WTC11 (cell line): ENCODE measurements around the gene IGFBP4.

Source experiments
- CREB1 ChIP-seq: sonication (generic); formaldehyde crosslinking; IDR thresholded peaks from 2 replicates; pipeline ENCODE4 v1.8.0; 2023; ENCODE audit warnings: mild to moderate bottlenecking, missing genetic modification reagents
- FOXP4 ChIP-seq: sonication (generic); formaldehyde crosslinking; IDR thresholded peaks from 2 replicates; pipeline ENCODE4 v1.8.0; 2022; ENCODE audit warnings: mild to moderate bottlenecking, missing genetic modification reagents
- PRDM15 ChIP-seq: sonication (generic); formaldehyde crosslinking; IDR thresholded peaks from 2 replicates; pipeline ENCODE4 v1.8.0; 2022; ENCODE audit warnings: missing genetic modification reagents
- PREB ChIP-seq: sonication (generic); formaldehyde crosslinking; IDR thresholded peaks from 2 replicates; pipeline ENCODE4 v1.8.1; 2022; ENCODE audit warnings: mild to moderate bottlenecking, missing genetic modification reagents, moderate library complexity, borderline replicate concordance
- RELA ChIP-seq: sonication (generic); formaldehyde crosslinking; IDR thresholded peaks from 2 replicates; pipeline ENCODE4 v1.8.1; 2022; ENCODE audit warnings: missing genetic modification reagents, mild to moderate bottlenecking, borderline replicate concordance
- TF ChIP-seq, protein P1 (sequence below): sonication (generic); formaldehyde crosslinking; IDR thresholded peaks from 2 replicates; pipeline ENCODE4 v1.8.1; 2023; ENCODE audit warnings: mild to moderate bottlenecking, missing genetic modification reagents, moderate library complexity
- TF ChIP-seq, protein P2 (sequence below): fragments of 200-600 bp; IDR thresholded peaks from 2 replicates; pipeline ENCODE4 v1.8.0; 2022; ENCODE audit warnings: antibody characterized with exemption

DNA sequence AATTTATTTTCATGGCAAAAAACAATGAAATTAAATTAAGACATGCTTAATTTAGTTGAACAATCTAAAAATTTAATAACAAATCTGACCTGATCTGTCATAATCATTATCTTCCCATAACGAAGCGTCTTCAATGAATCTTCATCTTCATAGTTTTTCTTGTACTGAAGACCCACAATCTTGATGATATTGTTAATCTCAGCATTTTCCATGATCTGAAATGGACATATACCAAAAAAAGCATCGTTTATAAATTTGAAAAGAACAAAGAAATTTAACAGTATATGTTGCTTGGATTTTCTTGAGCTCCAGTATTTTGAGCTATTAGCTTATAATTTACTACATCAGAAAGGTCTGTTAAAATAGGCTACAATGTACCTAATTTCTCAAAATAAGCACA lies 35.8 kb upstream of the IGFBP4 start:
- TF ChIP-seq FOXP4 (no peak), PREB (CRISPR knock-in tag) (no peak), RELA (CRISPR knock-in tag) (no peak), CREB1 (CRISPR knock-in tag) (no peak), PRDM15 (CRISPR knock-in tag) (no peak)
- TF ChIP-seq, protein P1, sequence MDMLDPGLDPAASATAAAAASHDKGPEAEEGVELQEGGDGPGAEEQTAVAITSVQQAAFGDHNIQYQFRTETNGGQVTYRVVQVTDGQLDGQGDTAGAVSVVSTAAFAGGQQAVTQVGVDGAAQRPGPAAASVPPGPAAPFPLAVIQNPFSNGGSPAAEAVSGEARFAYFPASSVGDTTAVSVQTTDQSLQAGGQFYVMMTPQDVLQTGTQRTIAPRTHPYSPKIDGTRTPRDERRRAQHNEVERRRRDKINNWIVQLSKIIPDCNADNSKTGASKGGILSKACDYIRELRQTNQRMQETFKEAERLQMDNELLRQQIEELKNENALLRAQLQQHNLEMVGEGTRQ (CRISPR knock-in tag), result no peak
- TF ChIP-seq, protein P2, sequence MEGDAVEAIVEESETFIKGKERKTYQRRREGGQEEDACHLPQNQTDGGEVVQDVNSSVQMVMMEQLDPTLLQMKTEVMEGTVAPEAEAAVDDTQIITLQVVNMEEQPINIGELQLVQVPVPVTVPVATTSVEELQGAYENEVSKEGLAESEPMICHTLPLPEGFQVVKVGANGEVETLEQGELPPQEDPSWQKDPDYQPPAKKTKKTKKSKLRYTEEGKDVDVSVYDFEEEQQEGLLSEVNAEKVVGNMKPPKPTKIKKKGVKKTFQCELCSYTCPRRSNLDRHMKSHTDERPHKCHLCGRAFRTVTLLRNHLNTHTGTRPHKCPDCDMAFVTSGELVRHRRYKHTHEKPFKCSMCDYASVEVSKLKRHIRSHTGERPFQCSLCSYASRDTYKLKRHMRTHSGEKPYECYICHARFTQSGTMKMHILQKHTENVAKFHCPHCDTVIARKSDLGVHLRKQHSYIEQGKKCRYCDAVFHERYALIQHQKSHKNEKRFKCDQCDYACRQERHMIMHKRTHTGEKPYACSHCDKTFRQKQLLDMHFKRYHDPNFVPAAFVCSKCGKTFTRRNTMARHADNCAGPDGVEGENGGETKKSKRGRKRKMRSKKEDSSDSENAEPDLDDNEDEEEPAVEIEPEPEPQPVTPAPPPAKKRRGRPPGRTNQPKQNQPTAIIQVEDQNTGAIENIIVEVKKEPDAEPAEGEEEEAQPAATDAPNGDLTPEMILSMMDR, result no peak
